ENCODE results near the gene SEZ6L.

The SEZ6L gene

DNA sequence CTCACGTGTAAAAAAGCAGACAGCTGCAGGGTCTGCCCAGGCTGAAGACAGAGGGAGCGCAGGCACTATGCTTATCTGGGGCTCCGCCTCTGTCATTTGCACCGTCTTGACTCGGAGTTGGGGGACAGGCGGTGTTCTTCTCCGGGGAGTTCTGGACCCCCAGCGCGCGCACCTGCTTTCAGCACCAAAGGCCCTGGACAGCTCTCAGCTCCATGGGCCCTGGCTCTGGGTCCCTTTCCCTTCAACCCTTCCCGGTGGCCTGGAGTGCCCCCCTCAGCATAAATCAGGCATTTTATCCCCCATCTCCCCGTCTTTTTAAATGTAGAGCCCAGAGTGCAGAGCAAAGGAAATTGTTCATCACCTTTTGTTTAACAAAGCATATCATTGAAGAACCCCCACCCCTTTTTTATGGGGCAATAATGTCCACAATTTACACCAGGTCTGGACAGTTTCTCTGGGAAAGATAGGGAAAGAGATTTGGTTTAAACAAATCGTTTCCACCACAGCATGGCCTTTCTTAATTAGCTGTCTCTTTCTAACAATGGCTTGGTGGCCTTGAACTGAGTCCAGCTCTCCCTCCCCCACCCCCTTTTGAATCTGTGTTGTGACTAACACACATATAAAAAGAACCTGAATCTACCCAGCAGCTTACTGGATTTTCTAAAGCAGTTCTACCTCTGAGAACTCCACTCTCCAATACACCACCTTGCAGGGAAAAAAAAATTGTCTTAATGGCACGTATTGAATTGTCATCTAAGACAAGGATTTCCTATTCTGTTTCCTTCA is 1.7 kb downstream of the SEZ6L start:
- in situ Hi-C loops (cut with MboI; ENCODE audit: low pct_unique_long_range_greater_than_20kb, low sequenced_read_pairs, unreplicated experiment): no loop called here
- DNase-seq (ENCODE audit: low spot score): peak; percentile 18
- TF ChIP-seq, protein P1, sequence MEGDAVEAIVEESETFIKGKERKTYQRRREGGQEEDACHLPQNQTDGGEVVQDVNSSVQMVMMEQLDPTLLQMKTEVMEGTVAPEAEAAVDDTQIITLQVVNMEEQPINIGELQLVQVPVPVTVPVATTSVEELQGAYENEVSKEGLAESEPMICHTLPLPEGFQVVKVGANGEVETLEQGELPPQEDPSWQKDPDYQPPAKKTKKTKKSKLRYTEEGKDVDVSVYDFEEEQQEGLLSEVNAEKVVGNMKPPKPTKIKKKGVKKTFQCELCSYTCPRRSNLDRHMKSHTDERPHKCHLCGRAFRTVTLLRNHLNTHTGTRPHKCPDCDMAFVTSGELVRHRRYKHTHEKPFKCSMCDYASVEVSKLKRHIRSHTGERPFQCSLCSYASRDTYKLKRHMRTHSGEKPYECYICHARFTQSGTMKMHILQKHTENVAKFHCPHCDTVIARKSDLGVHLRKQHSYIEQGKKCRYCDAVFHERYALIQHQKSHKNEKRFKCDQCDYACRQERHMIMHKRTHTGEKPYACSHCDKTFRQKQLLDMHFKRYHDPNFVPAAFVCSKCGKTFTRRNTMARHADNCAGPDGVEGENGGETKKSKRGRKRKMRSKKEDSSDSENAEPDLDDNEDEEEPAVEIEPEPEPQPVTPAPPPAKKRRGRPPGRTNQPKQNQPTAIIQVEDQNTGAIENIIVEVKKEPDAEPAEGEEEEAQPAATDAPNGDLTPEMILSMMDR (IDR thresholded peaks at IDR 0.05; ENCODE audit: extremely low read depth, insufficient read depth, missing control alignments): no peak

DNA sequence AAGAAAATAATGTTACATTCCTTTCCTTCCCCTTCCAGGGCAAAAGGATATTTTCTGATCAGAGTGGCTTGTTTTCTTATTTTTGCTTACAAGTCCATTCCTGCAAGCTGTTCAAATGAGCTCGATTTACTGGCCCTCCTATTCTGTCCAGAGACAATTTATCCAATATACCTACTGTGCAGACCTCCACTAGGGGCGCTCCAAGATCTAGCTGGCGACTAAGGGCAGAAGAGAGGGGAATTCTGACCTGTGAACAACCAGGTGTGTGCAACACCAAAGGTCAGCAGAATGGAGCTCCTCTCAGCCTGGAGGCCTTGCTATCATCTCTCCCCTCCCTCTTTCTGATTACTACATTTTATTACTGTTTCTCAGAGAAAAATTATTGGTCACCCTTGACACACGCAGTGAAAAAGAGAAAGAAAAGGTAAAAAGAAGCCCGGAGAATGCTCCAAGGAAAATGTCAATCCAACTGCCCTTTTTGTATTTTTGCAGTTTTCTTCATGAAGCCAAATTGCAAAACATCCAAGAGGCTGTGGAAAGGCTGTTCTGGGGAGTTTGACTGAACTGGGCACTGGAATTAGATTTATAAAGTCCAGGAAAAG is 3.2 kb downstream of the SEZ6L start:
- peak; percentile 65 for DNase-seq (ENCODE audit: low spot score)
- in situ Hi-C loops (cut with MboI; ENCODE audit: low pct_unique_long_range_greater_than_20kb, low sequenced_read_pairs, unreplicated experiment): no loop called here
- TF ChIP-seq, protein P1 (IDR thresholded peaks at IDR 0.05; ENCODE audit: extremely low read depth, insufficient read depth, missing control alignments): peak; percentile 74

DNA sequence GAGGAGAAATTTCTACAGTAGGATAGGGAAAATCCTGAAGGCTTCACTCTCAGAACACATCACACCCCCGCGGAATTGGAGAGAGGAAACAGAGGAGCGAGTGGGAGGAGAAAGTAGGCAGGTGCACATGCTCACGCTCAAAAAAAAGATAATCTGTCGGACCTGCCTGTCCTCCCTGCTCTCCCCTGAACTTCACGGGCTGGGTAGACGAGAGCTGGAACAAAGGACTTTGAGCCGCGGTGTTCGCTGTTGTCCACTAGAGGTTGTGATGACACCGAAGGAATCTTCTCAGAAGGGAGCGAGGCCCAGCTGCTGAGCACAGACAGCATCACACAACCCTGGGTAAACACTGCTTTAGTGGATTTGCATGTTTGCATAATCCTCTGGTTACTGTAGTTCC is 5.0 kb downstream of the SEZ6L start:
- TF ChIP-seq, protein P1 (IDR thresholded peaks at IDR 0.05; ENCODE audit: extremely low read depth, insufficient read depth, missing control alignments): no peak
- no peak for DNase-seq (ENCODE audit: low spot score)
- in situ Hi-C loops (cut with MboI; ENCODE audit: low pct_unique_long_range_greater_than_20kb, low sequenced_read_pairs, unreplicated experiment): no loop called here

DNA sequence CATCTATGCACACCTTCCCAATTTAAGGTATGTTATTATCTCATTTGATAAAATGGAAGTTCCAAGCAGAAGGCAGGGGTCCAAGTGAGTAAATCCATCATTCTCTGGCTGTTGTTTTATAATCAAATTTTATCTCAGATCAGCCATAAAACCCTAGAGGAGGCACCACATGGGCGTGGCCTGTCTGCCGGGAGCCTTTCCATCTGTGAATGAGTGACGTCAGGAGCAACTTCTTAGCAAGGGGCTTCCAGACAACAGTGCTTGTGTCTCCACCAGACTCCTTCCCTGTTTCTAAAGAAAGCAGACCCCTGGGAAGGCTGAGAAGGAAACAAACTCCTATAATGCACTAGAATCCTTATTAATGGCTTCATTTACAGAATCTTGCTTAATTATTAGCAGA is 13.5 kb downstream of the SEZ6L start:
- TF ChIP-seq, protein P1 (IDR thresholded peaks at IDR 0.05; ENCODE audit: extremely low read depth, insufficient read depth, missing control alignments): no peak
- in situ Hi-C loops (cut with MboI; ENCODE audit: low pct_unique_long_range_greater_than_20kb, low sequenced_read_pairs, unreplicated experiment): no loop called here
- DNase-seq (ENCODE audit: low spot score): no peak

DNA sequence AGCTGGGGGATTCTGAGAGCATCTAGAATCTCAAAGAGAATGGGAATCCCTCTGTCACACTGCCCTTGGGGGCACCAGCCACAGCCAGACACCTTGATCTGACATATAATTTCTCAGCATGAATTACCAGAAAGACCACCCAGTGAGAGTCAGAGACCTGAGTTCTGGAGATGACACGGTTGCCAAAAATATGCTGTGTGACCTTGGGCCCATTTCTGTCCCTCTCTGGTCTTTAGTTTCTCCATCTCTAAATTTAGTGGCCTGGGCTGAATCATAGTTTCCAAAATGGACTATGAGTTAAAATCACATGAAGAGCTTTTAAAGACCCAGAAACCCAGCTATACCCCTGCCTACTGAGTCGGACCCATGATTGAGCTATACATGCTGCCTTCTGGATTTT is 15.9 kb downstream of the SEZ6L start:
- in situ Hi-C loops (cut with MboI; ENCODE audit: low pct_unique_long_range_greater_than_20kb, low sequenced_read_pairs, unreplicated experiment): no loop called here
- no peak for DNase-seq (ENCODE audit: low spot score)

DNA sequence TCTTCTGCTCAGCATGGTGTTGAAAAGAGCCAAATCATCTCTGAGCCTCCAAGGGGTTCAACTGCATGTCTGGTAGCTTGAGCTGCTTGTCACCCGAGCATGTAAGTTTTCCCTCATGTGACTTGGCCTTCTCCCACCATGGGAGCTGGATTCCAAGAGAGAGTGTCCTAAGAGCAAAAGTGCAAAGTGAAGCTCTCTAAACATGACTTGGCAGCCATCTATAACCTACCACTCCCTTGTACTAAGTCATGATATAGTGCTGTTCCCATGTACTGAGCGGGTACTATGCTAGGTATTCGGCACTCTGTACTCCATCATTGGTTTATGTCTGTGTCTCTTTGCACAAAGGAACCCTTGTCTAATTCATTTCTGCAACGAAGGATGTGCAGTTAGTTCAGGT is 19.1 kb downstream of the SEZ6L start:
- no peak for DNase-seq (ENCODE audit: low spot score)
- TF ChIP-seq, protein P1 (IDR thresholded peaks at IDR 0.05; ENCODE audit: extremely low read depth, insufficient read depth, missing control alignments): no peak
- in situ Hi-C loops (cut with MboI; ENCODE audit: low pct_unique_long_range_greater_than_20kb, low sequenced_read_pairs, unreplicated experiment): no loop called here

More for the DNA sequence above, 15.9 kb downstream of the SEZ6L start:
- TF ChIP-seq, protein P1 (IDR thresholded peaks at IDR 0.05; ENCODE audit: extremely low read depth, insufficient read depth, missing control alignments): no peak
